GM18511 (cell line): Measurements from ENCODE around the gene C5orf58.
A peak's percentile ranks its signal among the peaks of the same experiment; 100 is the strongest.

ENCODE experiments used
- ATAC-seq: cut with Tn5 transposase; IDR thresholded peaks from one replicate; pipeline ENCODE4 v1.9.1; 2021; ENCODE audit warnings: mild to moderate bottlenecking, moderate library complexity; ENCODE audit not compliant: unreplicated experiment

C5orf58 gene

GRCh38 chr5:170278611-170279458 lies 46.0 kb downstream of the C5orf58 start:
- peak; percentile 88 for ATAC-seq

- ATAC-seq, result no peak
These were observed 46.7 kb downstream of the C5orf58 start for GRCh38 chr5:170279459-170279817.

GRCh38 chr5:170280011-170280493 lies 47.3 kb downstream of the C5orf58 start:
- ATAC-seq, result no peak

GRCh38 chr5:170283296-170283695 lies 50.5 kb downstream of the C5orf58 start:
- ATAC-seq, result no peak

GRCh38 chr5:170284231-170284630 lies 51.4 kb downstream of the C5orf58 start:
- ATAC-seq, result no peak

- no peak for ATAC-seq
These were observed 52.4 kb downstream of the C5orf58 start for GRCh38 chr5:170285181-170285580.

- no peak for ATAC-seq
These were observed 53.7 kb downstream of the C5orf58 start for GRCh38 chr5:170286386-170286925.

- no peak for ATAC-seq
These were observed 54.7 kb downstream of the C5orf58 start for GRCh38 chr5:170287532-170287931.

- ATAC-seq, result no peak
These were observed 55.4 kb downstream of the C5orf58 start for GRCh38 chr5:170288151-170288550.

- ATAC-seq, result no peak
These were observed 55.8 kb downstream of the C5orf58 start for GRCh38 chr5:170288551-170288950.

- no peak for ATAC-seq
These were observed 56.3 kb downstream of the C5orf58 start for GRCh38 chr5:170289121-170289520.

- no peak for ATAC-seq
These were observed 57.0 kb downstream of the C5orf58 start for GRCh38 chr5:170289764-170290163.

- no peak for ATAC-seq
These were observed 57.7 kb downstream of the C5orf58 start for GRCh38 chr5:170290498-170290897.

- ATAC-seq, result no peak
These were observed 59.7 kb downstream of the C5orf58 start for GRCh38 chr5:170292179-170293104.

- ATAC-seq, result peak; percentile 85
These were observed 60.5 kb downstream of the C5orf58 start for GRCh38 chr5:170293273-170293672.

- no peak for ATAC-seq
These were observed 61.3 kb downstream of the C5orf58 start for GRCh38 chr5:170294057-170294456.

GRCh38 chr5:170294556-170294955 lies 61.8 kb downstream of the C5orf58 start:
- ATAC-seq, result no peak
